ENCODE results near the gene CD207.
"Not testable (repeated sequence)": the region's sequence is repeated elsewhere in the genome, so short reads cannot be mapped to it uniquely, and the experiment has no call there.

Gene CD207

GRCh38 chr2:70801607-70802263 lies 33.9 kb downstream of the CD207 start:
- no peak for DNase-seq (ENCODE audit: low spot score)
- TF ChIP-seq CTCF (IDR thresholded peaks at IDR 0.05; ENCODE audit: extremely low read depth, missing control alignments) = no peak

GRCh38 chr2:70799706-70800105 lies 35.9 kb downstream of the CD207 start:
- DNase-seq (ENCODE audit: low spot score) = no peak
- TF ChIP-seq CTCF (IDR thresholded peaks at IDR 0.05; ENCODE audit: extremely low read depth, missing control alignments) = no peak

GRCh38 chr2:70797996-70798395 lies 37.6 kb downstream of the CD207 start:
- DNase-seq (ENCODE audit: low spot score) = not testable (repeated sequence)

GRCh38 chr2:70797506-70797905 lies 38.1 kb downstream of the CD207 start:
- no peak for TF ChIP-seq CTCF (IDR thresholded peaks at IDR 0.05; ENCODE audit: extremely low read depth, missing control alignments)
- no peak for DNase-seq (ENCODE audit: low spot score)

GRCh38 chr2:70796262-70796661 lies 39.4 kb downstream of the CD207 start:
- TF ChIP-seq CTCF (IDR thresholded peaks at IDR 0.05; ENCODE audit: extremely low read depth, missing control alignments) = no peak
- no peak for DNase-seq (ENCODE audit: low spot score)

- TF ChIP-seq CTCF (IDR thresholded peaks at IDR 0.05; ENCODE audit: extremely low read depth, missing control alignments) = no peak
- DNase-seq (ENCODE audit: low spot score) = no peak
Measured at GRCh38 chr2:70795164-70795995, 40.2 kb downstream of the CD207 start.

- DNase-seq (ENCODE audit: low spot score) = no peak
Measured at GRCh38 chr2:70793450-70793849, 42.2 kb downstream of the CD207 start.

More at GRCh38 chr2:70793450-70793849, 42.2 kb downstream of the CD207 start:
- no peak for TF ChIP-seq CTCF (IDR thresholded peaks at IDR 0.05; ENCODE audit: extremely low read depth, missing control alignments)
